Neural crest cell (in vitro differentiated cells): Measurements from ENCODE around the gene TRIM10. TPM values are rescaled to one million over a fixed set of nuclear protein-coding genes. Genes with fewer than 3 reads are reported as not detected.

Experiments
- DNase-seq: peaks from one replicate; pipeline ENCODE4 v3.0.0; 2021; ENCODE audit warnings: low read depth, mixed read lengths, low spot score
- H3K27ac Mint-ChIP-seq: one replicate; pipeline ENCODE4 v1.8.0; 2021; ENCODE audit warnings: mild to moderate bottlenecking, mixed read lengths; ENCODE audit not compliant: unreplicated experiment
- H3K27me3 Mint-ChIP-seq: 2 replicates; pipeline ENCODE4 v1.8.0; 2021; ENCODE audit warnings: low read depth, mild to moderate bottlenecking, mixed read lengths
- H3K36me3 Mint-ChIP-seq: 2 replicates; pipeline ENCODE4 v1.8.0; 2021; ENCODE audit warnings: low read depth, mild to moderate bottlenecking, mixed read lengths
- H3K4me1 Mint-ChIP-seq: 2 replicates; pipeline ENCODE4 v1.8.0; 2021; ENCODE audit warnings: mixed read lengths
- H3K4me3 Mint-ChIP-seq: one replicate; pipeline ENCODE4 v1.8.0; 2021; ENCODE audit warnings: mild to moderate bottlenecking, mixed read lengths
- H3K9me3 Mint-ChIP-seq: 2 replicates; pipeline ENCODE4 v1.8.0; 2021; ENCODE audit warnings: mixed read lengths
- total RNA-seq: library from RNA; stranded (reverse); gene quantifications from 2 replicates; pipeline ENCODE4 v1.2.1, GENCODE V29; 2021
- TF ChIP-seq, protein P1 (sequence below): fragments of 200-600 bp; sonication (generic); conservative IDR thresholded peaks from 2 replicates; pipeline ENCODE4 v1.5.0; 2021; ENCODE audit warnings: antibody characterized with exemption, mild to moderate bottlenecking

Gene TRIM10
- total RNA-seq, 1 donor from 2014 or later: not detected

DNA sequence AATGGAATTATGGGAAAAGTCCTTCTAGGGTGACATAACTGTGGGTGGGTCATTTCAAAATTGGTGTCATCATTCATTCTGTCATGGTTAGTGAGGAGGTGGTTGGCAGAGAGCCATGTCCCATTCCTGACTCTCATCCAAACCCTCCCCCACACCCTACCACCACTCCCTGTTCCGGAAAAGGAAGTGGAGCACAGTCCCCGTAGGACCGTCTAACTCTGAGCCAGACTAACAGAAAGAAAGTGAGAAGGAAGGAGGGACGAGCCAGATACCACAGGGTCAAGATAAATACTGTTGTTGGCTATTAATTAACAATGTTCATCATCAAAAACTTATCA, 4.8 kb downstream of the TRIM10 start:
- TF ChIP-seq, protein P1, sequence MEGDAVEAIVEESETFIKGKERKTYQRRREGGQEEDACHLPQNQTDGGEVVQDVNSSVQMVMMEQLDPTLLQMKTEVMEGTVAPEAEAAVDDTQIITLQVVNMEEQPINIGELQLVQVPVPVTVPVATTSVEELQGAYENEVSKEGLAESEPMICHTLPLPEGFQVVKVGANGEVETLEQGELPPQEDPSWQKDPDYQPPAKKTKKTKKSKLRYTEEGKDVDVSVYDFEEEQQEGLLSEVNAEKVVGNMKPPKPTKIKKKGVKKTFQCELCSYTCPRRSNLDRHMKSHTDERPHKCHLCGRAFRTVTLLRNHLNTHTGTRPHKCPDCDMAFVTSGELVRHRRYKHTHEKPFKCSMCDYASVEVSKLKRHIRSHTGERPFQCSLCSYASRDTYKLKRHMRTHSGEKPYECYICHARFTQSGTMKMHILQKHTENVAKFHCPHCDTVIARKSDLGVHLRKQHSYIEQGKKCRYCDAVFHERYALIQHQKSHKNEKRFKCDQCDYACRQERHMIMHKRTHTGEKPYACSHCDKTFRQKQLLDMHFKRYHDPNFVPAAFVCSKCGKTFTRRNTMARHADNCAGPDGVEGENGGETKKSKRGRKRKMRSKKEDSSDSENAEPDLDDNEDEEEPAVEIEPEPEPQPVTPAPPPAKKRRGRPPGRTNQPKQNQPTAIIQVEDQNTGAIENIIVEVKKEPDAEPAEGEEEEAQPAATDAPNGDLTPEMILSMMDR: no peak
- Mint-ChIP-seq H3K36me3 (no peaks in the 10 kb centered on the region), H3K4me3 (no peak overlapping the region), H3K9me3 (no peaks in the 10 kb centered on the region), H3K4me1 (no peaks in the 10 kb centered on the region), H3K27ac (no peak overlapping the region), H3K27me3 (peaks cover 78% of the 10 kb centered on the region)
- no peak for DNase-seq

DNA sequence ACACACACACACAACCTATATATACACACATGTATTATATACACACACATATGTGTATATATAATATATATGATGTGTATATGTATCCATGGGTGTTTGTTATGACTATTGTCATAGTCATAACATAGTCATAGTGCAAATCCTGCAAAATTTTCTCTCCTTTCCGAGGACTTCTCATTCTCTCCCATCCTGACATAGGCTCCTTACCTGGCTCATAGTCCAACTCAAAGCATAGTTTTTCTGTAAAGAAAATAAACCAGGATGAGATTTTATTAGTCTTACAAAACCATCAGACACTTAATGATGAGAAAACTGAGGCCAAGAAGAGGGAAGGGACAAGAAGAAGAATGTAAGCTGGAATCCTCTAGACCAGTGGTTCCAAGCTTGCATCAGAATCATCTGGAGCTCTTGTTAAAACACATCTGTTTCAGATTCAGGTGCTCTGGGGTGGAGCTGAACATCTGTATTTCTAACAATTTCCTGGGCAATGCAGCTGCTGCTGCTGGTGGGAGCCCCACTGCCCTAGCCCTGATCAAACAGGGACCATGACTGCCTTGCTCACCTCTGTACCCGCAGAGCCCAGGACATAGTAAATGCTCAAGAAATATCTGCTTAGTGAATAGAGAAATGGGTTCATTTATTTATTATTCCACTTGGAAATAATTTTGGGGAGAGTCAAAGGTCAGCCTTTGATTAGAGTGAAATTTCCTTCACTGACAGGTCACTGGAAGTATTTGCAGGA, 5.3 kb downstream of the TRIM10 start:
- H3K4me1 Mint-ChIP-seq: no peaks in the 10 kb centered on the region
- TF ChIP-seq, protein P1: no peak
- H3K27me3 Mint-ChIP-seq: peaks cover 82% of the 10 kb centered on the region
- H3K4me3 Mint-ChIP-seq: no peak overlapping the region
- no peaks in the 10 kb centered on the region for H3K9me3 Mint-ChIP-seq
- no peaks in the 10 kb centered on the region for H3K36me3 Mint-ChIP-seq
- no peak overlapping the region for H3K27ac Mint-ChIP-seq
- no peak for DNase-seq

DNA sequence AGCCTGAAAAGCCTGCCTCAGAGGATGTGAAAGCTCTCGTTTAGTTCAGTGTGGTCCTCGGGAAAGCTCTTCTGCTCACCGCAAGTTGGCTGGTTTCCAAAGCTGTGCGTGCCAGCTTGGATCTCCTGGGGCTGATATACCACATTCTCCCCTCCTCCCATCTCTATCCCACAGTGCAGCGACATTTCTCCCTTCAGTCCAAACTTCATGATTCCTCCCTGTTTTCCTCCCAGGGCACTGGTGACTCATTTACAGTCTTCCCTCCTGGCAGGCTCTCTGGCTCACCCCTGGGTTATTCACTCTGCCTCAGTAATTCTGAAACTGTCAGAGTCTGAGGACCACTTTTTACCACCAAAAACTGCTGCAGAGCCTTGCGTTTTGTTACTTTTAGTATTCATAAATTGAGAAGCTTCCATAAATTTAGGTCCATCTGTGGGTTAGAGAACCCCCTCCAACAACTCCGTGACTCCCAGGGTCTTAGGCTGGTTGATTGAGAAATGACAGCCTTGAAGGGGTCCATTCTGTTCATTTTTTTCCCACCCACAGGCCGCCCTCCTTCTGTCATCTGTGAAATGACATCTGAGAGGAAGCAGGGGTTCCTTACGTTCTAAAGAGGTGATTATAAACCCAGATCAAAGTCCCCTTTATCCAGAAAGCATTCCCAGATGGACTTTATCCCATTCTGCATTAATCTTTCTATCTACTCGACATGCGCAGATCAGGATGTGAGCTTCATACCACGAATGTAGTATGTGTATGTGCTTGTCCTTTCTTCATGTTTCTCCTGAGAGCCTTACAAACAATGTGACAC, 6.1 kb downstream of the TRIM10 start:
- Mint-ChIP-seq H3K9me3 (no peaks in the 10 kb centered on the region), H3K36me3 (no peaks in the 10 kb centered on the region), H3K27ac (no peak overlapping the region), H3K4me1 (no peaks in the 10 kb centered on the region), H3K27me3 (peaks cover 81% of the 10 kb centered on the region), H3K4me3 (no peak overlapping the region)
- DNase-seq: no peak
- TF ChIP-seq, protein P1: no peak

DNA sequence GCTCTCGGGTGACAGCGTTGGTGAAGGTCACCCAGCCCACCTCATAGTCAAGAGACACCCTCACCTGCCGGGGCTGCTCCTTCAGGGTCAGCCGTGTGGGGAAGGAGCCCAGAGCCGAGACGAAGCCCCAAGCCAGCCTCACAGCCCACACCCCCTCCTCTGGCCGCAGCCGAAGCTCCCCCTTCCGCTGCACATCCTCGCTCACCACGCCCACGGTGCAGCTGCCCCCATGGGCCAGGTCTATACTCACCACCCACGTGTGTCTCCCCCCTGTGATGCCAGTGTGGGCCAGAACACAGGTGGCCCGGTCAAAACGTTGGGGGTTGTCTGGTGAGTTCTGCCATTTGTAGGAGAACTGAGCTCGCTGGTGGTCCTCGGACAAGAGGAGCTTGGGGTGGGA, 7.0 kb downstream of the TRIM10 start:
- no peaks in the 10 kb centered on the region for H3K4me1 Mint-ChIP-seq
- H3K27ac Mint-ChIP-seq: no peak overlapping the region
- H3K4me3 Mint-ChIP-seq: no peak overlapping the region
- DNase-seq: no peak
- no peaks in the 10 kb centered on the region for H3K9me3 Mint-ChIP-seq
- H3K36me3 Mint-ChIP-seq: no peaks in the 10 kb centered on the region
- H3K27me3 Mint-ChIP-seq: peaks cover 76% of the 10 kb centered on the region
- TF ChIP-seq, protein P1: no peak

DNA sequence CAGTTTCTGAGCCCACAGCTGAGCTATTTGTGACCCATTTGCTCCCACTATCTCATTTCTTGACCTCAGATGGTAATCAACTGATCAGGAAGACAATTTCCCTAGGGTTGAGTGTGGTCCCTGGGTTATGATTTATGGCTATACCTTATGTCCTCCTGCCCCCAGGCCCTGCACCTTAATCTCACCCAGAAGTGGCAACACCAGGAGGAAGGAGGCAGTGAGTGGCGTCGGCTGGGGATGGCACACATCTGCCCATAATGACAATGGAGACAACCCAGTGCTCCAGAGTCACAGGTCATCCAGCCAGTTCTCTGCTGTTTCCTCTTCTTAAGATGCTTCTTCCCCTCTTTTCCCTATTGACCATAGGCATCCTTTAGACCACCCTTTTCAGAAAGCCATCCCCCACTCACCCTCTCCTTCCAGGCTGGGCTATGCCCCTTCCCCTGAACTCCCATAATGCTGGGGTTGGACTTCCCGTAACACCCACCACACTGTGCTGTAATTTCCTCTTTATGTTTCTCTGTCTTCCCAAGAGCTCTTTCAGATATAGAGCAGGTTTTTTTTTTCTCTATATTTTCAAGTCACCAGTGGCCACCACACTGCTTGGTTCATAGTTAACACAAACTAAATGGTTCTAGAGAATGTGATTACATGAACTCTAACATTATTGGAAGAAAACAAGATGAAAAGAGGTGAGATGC, 8.0 kb downstream of the TRIM10 start:
- Mint-ChIP-seq H3K4me1 (no peaks in the 10 kb centered on the region), H3K9me3 (no peaks in the 10 kb centered on the region), H3K4me3 (no peak overlapping the region), H3K27ac (no peak overlapping the region), H3K36me3 (no peaks in the 10 kb centered on the region), H3K27me3 (peaks cover 72% of the 10 kb centered on the region)
- DNase-seq: no peak
- TF ChIP-seq, protein P1: no peak
